Osteocyte (in vitro differentiated cells): ENCODE measurements around the gene GCHFR. TPM values are rescaled to one million over a fixed set of nuclear protein-coding genes. Genes with fewer than 3 reads are reported as not detected.
A peak's percentile ranks its signal among the peaks of the same experiment; 100 is the strongest.

Experiments used
- DNase-seq: peaks from one replicate; pipeline ENCODE4 v3.0.0; 2021; ENCODE audit warnings: mixed read lengths; ENCODE audit not compliant: unreplicated experiment; ENCODE audit errors: extremely low spot score
- H3K27ac Mint-ChIP-seq: one replicate; pipeline ENCODE4 v1.8.0; 2021; ENCODE audit warnings: mild to moderate bottlenecking, mixed read lengths; ENCODE audit not compliant: unreplicated experiment
- H3K27me3 Mint-ChIP-seq: one replicate; pipeline ENCODE4 v1.8.0; 2021; ENCODE audit warnings: mixed read lengths; ENCODE audit not compliant: unreplicated experiment
- H3K36me3 Mint-ChIP-seq: one replicate; pipeline ENCODE4 v1.8.0; 2021; ENCODE audit warnings: mixed read lengths; ENCODE audit not compliant: unreplicated experiment
- H3K4me1 Mint-ChIP-seq: one replicate; pipeline ENCODE4 v1.8.0; 2021; ENCODE audit warnings: mixed read lengths; ENCODE audit not compliant: unreplicated experiment
- H3K4me3 Mint-ChIP-seq: one replicate; pipeline ENCODE4 v1.8.0; 2021; ENCODE audit warnings: mild to moderate bottlenecking, moderate library complexity, mixed read lengths; ENCODE audit not compliant: unreplicated experiment
- H3K9me3 Mint-ChIP-seq: one replicate; pipeline ENCODE4 v1.8.0; 2021; ENCODE audit warnings: mixed read lengths; ENCODE audit not compliant: unreplicated experiment
- CTCF ChIP-seq: fragments of 200-600 bp; sonication (generic); IDR thresholded peaks from 2 replicates; pipeline ENCODE4 v1.5.0; 2021; ENCODE audit warnings: antibody characterized with exemption, mild to moderate bottlenecking, moderate library complexity
- total RNA-seq: library from RNA; stranded (reverse); gene quantifications from 2 replicates; pipeline ENCODE4 v1.2.1, GENCODE V29; 2021

The GCHFR gene
- total RNA-seq, 1 donor from 2014 or later, result 3.8 TPM

- Mint-ChIP-seq H3K27ac (peak overlapping the region; percentile 44), H3K27me3 (peaks cover 4% of the 10 kb centered on the region), H3K9me3 (no peaks in the 10 kb centered on the region), H3K4me3 (peak overlapping the region; percentile 79), H3K4me1 (peaks cover 34% of the 10 kb centered on the region), H3K36me3 (no peaks in the 10 kb centered on the region)
- no peak for DNase-seq
- TF ChIP-seq CTCF, result no peak
Observed at GRCh38 chr15:40762919-40763800, 708 bp upstream of the GCHFR start.

GRCh38 chr15:40764629-40765103, 798 bp downstream of the GCHFR start:
- DNase-seq, result no peak
- TF ChIP-seq CTCF, result no peak
- peaks cover 43% of the 10 kb centered on the region for H3K4me1 Mint-ChIP-seq
- peaks cover 4% of the 10 kb centered on the region for H3K27me3 Mint-ChIP-seq
- H3K36me3 Mint-ChIP-seq, result no peaks in the 10 kb centered on the region
- peak overlapping the region; percentile 76 for H3K27ac Mint-ChIP-seq
- peak overlapping the region; percentile 79 for H3K4me3 Mint-ChIP-seq
- no peaks in the 10 kb centered on the region for H3K9me3 Mint-ChIP-seq

- no peak for TF ChIP-seq CTCF
- Mint-ChIP-seq H3K4me3 (no peak overlapping the region), H3K27me3 (no peaks in the 10 kb centered on the region), H3K36me3 (peaks cover 3% of the 10 kb centered on the region), H3K9me3 (no peaks in the 10 kb centered on the region), H3K27ac (no peak overlapping the region), H3K4me1 (peaks cover 52% of the 10 kb centered on the region)
- no peak for DNase-seq
Observed at GRCh38 chr15:40766194-40766815, 2.4 kb downstream of the GCHFR start.

GRCh38 chr15:40766906-40767837, 3.3 kb downstream of the GCHFR start:
- DNase-seq, result no peak
- no peaks in the 10 kb centered on the region for H3K27me3 Mint-ChIP-seq
- H3K4me3 Mint-ChIP-seq, result no peak overlapping the region
- no peak overlapping the region for H3K27ac Mint-ChIP-seq
- peaks cover 52% of the 10 kb centered on the region for H3K4me1 Mint-ChIP-seq
- no peaks in the 10 kb centered on the region for H3K9me3 Mint-ChIP-seq
- no peak for TF ChIP-seq CTCF
- H3K36me3 Mint-ChIP-seq, result peaks cover 7% of the 10 kb centered on the region
